ENCODE results near the gene PDCD5.

PDCD5 gene

GRCh38 chr19:32631381-32631780 lies 50.4 kb downstream of the PDCD5 start:
- no peak for DNase-seq (ENCODE audit: low read depth in 2 of 2)

All from stimulated activated CD8-positive, alpha-beta memory T cell treated with anti-CD3 and anti-CD28 coated beads, Interleukin-2, amount 100 ng/mL, for 1 hour (primary cell).